NCI-H1105 (cell line): ENCODE data around the gene MAPK4.

Source experiments
- DNase-seq: peaks from one replicate; lab custom pipeline; 2025; lab: John Stamatoyannopoulos, UW

The MAPK4 gene

DNA sequence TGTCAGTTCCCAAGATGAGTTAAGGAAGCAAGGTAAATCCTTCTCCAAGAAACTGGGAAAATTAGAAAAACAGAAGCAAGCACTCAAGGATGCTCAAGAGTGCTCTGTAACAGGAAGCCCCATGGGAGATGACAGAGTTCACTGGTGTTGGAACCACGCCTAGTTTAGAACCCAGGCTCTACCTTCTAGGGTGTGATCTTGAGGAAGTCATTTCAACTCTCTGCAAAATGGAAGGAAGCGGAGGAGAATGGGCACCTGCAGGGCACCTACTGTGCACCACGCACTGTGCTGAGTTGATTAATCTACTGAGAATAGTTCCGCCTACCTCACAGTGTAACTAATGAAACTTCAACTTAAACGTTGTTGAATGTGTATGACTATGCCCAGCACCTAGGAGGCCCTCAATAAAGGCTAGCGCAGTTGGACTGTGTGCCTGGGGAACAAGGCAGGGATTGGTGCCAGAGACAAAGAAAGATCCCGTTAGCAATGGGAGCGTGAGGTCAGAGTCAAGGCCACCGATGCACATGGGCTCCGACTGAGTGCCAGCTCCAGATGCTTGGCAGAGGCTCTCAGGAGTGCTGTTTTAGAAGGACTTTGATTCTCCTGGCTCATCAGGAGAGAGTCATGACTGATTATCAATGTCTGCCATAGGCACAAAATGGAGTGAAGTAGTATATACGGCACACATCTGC lies 93.7 kb downstream of the MAPK4 start:
- DNase-seq, result no peak

DNA sequence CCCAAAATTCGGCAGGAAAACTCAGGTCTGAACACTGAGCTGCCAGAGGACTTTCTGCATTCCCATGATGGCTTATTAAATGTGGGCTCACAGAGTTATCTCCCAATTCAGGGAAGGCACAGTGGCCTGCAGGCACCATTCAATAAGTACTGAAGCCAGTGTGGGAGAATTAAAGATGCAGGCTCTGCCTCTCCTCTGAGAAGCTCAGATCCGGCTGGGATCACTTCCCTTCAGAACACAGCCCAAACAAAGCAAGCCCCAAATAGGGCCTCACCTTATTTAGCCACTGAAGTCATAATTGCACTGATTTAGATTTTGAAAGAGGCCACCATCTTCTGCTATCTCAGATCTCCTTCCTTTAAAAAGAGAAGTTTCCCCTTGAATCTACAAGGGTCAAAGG lies 94.3 kb downstream of the MAPK4 start:
- DNase-seq, result no peak

DNA sequence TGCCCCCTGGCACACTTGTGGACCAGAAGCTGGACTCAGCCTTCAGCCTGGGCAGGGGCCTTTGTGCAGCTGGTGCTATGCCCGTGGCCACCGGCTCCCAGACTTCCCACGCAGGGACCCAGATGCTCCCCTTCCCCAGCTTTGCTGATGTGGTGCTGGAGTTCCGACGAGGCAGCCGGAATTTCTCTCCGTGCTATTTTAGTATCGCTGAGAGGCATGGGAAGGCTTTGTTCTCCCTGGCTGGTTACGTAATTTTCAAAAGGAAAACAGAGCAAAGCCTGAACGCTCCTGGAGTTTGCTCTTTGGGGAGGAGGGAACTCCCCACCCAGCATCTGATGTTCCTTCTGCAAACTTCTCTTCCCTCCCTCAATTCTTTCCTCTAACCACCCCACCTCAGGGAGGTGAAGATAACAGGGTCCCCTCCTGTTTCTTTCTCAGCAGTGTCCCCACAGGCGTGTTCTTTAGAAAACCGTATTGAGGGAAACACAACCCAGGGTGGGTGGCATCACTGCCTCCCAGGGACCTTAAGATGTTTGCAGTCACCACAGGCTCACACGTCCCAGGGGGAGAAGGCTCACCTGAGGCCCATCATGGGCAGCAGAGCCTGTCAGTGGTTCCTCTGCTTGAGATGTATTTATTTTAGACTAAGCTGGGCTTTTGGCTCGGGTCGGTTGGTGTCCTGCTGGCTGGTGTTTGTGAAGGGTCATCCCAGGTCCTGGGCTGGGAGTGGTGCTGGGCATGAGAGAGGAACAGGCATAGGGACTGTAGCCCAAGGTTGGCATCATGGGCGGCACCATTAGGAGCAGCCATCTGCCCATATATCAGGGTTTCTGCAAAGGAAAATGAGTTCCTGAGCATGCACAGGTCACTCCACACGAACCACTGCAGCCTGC lies 95.0 kb downstream of the MAPK4 start:
- no peak for DNase-seq

DNA sequence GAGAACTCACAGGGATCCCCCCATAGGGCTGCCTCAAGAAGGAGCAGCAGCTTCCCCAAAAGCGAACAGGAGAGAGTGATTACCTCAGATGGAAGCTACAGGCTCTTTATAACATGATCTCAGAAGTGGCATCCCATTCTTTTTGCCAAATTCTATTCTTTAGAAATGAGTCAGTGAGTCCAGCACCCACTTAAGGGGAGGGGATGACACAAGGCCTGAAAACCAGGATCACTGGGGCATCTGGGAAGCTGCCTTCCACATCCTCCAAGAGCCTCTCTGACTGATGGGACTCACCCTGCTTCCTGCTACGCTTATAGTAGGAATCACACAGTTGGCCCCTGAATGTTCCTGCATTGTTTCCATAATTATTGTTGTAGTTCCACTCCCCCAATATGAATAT lies 96.5 kb downstream of the MAPK4 start:
- DNase-seq, result no peak

DNA sequence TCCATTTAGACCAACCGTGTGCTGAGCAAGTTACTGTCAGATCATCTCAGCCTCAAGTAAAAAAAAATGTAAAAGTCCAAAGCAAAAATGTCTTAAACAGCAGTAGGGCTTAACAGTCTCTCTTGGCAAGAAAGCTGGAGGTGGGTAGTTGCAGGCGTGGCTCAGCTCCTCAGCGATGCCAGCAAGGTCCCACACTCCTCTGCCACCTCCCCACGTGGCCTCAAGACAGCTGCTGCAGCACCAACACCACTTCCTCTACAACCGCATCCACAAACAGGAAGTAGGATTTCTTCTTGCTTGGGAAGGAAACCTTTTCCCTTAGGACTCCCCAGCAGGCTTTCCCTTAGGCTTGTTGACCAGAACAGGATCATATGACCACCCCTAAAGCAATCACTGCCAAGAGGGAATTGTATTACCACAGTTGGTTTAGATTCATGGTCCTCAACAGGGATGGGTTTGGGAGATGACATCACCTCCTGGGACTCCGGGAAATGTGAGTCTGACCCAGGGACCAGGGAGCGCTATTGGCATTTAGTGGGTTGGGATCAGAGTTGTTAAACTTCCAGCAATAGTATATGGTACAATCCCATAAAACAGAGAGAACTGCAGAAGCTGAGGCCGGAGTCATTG lies 97.1 kb downstream of the MAPK4 start:
- DNase-seq, result no peak

DNA sequence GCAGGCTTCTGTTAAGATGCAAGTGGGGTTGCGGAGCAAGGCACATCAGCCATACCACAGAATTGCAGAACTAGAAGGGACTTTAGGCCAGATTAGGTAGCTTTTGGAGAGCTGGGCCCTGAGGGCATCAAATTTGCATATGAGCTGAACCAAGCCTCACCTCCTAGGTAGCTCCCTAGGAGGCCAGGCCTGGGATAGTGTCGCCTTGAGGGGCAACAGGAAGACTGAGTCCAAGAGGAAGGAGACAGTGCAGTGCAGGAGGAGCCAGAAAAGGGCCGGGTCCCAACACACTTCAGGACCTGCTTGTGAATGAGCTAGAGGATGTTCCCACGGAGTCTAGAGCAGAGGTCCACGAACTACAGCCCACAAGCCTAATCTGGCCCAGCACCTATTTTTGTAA lies 98.7 kb downstream of the MAPK4 start:
- no peak for DNase-seq

DNA sequence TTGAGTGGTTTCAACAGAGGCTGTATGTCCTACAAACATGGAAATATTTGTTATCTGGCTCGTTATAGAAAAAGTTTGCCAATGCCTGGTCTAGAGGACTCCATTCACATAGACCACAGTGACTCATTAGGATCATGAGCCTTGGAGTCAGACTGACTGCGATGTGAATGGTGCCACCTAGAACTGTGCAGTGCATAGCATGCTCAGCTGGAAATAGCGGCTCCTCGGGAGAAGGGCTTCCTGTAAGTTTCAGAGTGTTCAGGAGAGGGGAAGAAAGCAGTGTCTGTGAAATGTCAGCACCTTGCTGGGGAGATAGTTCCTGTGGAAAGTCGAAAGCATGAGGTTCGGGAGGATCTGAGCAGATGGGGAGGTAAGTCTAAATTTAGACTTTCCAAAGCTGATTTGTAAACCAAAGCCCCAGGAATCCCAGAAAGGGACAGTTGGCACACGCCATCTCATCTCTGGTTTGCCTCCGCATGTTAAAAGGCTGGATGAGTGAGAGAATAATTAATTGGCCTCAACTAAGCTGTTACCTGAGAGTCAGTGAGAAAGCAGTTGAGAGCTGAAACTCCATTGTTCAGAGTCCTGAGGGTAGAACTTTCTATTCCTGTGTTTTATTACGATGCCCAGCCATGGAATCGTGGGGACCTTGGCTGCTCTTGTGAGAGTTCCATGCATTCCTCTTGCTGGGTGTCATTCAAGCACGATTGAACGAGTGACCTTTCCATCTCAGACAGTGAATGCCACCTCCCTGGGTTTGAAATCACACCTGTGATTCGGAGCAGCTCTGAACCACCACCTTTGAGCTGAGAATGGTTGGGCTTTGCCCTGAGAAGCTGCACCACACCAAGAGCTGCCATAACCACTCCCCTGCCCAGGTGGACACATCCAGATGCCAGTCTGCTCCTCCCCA lies 99.5 kb downstream of the MAPK4 start:
- no peak for DNase-seq

DNA sequence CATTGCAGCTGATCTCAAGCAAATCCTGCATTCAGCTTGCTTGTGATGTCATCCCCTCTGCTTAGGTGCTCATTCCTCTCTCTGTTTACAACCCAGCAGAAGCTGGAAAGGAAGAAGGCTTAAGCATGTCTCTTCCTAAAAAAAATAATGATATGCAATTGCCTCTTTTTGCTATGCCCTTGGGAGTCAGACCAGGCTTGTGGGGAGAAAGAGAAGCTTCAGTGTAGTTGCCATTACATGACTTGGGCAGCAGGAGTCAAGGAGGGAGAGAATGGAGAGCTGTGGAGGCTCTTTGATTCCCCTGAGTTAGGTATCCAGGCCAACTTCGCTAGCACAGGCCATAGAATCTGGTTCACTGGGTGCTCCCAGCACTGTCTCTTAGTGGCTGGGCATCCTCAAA lies 101.1 kb downstream of the MAPK4 start:
- DNase-seq, result no peak

DNA sequence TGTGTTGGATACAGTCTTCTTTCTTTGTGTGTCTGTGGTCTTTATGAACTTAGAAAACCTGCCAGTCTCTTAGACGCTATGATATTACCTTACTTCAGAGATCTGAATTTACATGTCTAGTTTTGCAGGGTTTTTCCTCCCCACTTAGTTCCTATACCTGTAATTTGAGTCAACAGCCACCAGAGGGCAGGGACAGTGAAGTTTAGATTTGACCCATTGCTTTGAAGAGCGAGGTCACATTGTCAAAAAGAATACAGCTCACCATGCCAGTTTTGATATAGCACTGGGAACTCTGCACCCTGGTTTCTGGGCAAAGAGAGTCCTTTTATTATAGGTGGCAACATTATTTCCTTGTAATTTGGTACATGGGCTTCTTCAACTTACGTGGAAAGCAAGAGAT lies 102.3 kb downstream of the MAPK4 start:
- DNase-seq, result no peak

DNA sequence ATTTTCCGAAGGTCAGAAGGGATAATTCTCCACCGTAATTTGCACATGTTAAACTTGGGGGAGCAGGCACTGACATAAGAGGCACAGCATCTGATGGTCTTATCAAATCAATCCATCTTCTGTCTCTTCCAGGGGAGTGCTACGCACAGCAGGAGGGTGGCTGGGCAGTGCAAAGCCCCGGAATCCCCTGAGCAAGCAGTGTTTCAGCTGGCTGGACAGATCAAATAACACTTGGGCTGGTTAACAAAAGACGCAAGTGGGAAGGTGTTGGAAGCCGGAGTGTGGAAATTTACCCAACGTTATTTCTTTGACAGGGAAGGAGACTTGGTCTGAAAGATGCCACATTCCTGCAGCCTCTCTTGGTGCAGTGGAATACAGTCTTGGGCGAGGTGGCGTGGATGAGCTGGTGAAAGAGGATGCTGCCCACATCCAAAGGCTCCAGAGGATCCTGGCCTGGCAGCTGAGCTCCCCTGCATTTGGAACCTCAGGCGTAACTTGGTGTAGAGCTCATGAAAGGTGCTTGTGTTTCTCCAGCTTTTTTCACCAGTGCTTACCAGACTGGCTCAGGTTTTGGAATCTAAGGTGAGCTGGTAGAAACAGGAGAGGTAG lies 103.0 kb downstream of the MAPK4 start:
- DNase-seq, result no peak

DNA sequence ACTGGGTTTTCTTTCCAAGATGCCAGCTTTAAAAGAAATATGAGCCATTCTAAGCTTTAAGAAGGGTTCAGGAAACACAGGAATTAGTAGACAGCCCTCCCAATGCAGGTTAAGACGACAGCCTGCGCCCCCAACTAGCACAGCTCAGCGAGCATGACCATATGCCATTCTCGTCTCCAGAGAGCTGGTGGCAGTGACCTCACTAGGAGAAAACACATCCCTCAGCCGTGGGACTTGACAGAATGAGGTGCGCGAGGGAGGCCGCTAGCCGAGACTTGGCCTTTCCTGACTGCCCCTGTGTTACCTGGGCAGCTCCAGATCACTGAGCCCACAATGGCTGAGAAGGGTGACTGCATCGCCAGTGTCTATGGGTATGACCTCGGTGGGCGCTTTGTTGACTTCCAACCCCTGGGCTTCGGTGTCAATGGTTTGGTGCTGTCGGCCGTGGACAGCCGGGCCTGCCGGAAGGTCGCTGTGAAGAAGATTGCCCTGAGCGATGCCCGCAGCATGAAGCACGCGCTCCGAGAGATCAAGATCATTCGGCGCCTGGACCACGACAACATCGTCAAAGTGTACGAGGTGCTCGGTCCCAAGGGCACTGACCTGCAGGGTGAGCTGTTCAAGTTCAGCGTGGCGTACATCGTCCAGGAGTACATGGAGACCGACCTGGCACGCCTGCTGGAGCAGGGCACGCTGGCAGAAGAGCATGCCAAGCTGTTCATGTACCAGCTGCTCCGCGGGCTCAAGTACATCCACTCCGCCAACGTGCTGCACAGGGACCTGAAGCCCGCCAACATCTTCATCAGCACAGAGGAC lies 103.9 kb downstream of the MAPK4 start:
- DNase-seq, result no peak

DNA sequence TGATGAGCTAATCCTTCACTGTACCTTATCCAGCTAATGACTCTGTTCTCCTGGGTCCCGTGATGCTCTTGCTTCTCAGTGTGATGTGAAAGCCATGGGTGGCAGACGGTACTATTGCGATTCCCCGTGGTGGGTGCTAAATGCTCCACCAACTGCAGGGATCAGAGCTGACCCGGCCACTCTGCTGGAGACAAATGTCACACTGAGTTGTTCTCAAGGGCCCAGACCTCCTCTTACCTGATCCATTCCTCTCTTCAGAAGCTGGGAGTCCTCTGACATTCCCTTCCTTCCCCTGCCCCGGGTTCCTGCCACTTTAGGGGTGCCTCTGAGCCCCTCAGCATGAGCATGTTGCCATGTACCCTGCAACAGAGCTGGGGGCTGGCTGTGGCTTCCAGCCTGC lies 105.1 kb downstream of the MAPK4 start:
- no peak for DNase-seq

DNA sequence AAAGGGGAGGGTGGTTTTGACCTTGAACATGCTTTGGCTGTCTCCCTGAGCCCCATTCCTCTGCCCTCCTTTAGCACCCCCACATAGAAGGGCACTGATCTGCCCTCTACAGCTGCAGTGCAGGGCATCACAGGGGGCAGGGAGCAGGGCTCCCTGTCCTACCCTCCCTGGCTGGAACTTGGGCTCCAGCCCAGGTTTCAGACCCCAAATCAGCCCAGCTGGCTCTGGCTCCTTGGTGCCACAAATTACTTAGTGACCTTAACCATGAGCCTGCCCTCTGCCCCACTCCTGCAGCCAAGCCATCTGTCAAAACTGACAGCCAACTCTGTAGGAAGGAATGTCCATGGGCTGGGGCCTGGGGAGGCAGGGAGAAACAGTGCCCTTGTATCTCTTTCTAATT lies 105.6 kb downstream of the MAPK4 start:
- DNase-seq, result no peak

DNA sequence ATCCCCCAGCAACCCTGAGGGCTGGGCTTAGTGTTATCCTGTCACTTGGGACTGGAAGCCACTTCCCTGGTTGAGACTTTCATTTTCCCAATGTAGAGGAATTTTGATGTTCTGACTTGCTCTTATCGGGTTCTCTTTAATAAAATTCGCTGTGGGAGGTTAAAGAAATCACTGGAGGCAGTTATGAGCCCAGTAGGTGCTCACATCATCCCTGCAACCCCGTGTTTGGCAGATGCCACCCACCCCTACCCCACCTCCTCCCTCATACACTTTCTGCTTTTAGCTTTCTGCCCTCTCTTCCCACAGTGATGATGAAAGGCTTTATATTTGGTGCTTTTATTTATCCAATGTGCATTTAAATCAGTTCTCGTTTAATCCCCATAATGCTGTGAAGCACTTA lies 106.6 kb downstream of the MAPK4 start:
- DNase-seq, result no peak

DNA sequence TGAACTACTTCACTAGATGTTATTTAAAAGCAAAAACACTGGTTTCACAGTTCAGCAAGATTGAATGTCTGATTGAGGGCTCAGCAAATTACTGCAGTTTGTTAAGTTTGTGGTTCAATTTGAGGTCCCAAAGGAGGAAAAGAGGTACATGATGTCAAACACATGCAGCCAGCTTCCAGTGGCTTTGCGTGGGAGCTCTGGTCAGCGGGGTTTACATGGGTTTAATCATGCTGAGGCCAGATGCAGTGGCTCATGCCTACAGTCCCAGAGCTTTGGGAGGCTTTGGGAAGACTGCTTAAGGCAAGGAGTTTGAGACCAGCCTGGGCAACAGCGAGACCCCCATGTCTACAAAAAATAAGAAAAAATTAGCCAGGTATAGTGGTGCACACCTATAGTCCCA lies 111.5 kb downstream of the MAPK4 start:
- no peak for DNase-seq

DNA sequence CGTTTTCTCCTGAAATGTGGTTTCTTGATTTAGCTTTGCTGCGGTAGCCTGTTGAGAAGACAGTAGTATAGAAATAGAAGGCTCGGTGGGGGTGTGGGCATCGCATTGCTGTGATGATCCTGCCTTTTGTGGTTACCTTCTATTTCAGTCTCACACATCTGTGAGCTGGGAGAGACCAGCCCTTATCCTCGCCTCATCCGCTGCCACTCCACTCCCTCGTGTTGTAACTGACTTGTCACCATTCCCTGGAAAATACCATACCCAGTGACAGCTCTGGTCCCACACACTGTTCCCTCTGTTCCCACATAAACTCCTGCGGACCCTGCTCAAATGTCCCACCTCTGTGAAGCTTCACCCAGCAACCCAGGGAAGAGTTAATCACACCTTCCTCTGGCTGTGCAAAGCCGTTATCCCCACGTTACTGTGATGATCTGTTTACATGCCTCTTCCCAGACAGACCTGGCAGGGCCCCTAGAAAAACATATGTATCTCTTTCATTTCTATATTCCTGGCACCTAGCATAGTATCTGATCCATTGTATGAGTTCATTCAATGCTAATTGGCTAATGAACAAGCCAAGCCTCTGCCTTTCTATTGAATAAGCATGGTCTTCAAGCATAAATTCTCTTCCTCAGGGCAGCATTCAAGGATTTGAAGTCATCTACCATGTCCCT lies 114.6 kb downstream of the MAPK4 start:
- DNase-seq, result no peak

DNA sequence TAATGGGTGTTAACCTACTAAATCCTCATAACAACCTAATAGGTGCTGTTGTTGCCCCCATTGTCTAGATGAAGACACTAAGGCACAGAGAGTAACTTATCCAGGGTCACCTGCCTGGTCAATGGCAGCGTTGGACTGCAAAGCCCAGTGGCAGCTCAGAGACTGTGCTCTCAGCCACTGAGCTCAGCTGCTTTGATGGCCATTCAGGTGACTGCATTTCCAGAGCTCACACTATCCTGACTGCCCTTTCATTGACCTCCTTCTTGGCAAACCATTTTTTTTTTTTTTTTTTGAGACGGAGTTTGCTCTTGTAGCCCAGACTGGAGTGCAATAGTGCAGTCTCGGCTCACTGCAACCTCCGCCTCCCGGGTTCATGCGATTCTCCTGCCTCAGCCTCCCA lies 115.2 kb downstream of the MAPK4 start:
- DNase-seq, result no peak

DNA sequence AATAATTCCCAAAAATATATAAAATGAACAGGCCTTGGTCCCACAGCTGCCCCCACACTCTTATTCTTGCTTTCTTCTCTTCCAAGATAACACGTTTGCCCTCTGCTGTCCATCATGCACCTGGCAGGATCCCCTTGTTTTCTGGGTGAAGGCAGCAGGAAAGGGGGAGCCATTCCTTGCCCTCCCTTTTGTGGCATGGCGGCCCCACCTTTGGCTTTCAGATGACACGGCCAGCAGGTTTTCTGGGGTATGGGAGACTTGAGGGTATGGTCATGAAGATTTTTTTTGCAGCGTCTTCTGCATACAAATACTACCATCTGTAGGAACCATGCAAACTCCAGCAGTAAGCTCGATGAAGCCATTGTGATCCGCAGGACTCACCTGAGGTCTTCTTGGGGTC lies 118.8 kb downstream of the MAPK4 start:
- DNase-seq, result no peak

DNA sequence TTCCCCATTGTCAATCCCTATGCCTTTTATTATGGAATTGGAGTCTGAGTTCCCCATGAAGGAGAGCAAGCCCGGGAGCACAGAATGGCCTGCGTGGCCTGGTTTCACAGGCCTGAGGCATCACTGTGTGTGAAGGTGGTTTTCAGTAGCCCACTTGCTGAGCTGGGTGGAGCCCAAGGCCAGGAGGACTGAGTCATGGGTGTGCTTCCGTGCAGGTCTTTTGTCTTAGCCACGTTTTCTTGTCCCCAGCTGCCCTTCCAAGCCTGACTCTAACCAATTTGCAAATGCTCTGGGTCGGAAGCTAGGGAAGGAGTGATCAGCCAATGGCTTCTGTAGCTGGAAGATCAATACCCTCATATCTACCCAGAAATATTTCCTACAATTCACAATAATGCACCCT lies 119.2 kb downstream of the MAPK4 start:
- no peak for DNase-seq

DNA sequence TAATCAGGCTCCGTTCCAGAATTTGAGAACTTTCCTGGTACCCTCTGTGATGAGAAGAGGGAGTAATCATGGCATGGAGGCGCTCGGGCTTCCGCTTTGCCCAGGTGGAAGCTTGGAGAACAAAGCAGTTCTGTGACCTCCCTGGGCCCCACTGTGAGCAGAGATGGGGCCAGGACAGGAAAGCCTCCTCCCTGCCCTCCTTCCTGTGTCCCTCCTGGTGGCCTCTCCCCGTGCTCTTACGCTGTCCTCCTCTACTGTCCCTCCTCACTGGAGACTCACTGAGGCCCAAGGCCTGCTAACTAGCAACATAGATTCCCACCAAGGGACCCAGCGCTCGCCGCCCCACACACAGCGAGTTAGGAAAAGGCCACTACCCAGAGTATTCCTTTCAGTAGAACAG lies 119.8 kb downstream of the MAPK4 start:
- no peak for DNase-seq
